Breast epithelium (tissue), 4 donors: ENCODE data around the gene CASQ2. TPM values are rescaled to one million over a fixed set of nuclear protein-coding genes. Genes with fewer than 3 reads are reported as not detected.

Experiments used
- DNase-seq, 2 donors: peaks; one replicate each; pipeline ENCODE4 v3.0.0-alpha.2; 2019; ENCODE audit warnings: low spot score in 2 of 2
- H3K27ac ChIP-seq, 2 donors: fragments of 200-600 bp; sonication (generic) in 1 of 2; one replicate each; pipeline ENCODE4 v1.5.1; 2016 to 2019; ENCODE audit warnings: mild to moderate bottlenecking in 1 of 2
- H3K27me3 ChIP-seq, 2 donors: fragments of 200-600 bp; sonication (generic) in 1 of 2; one replicate each; pipeline versions ENCODE4 v1.5.1 to v1.6.0; 2017 to 2019; ENCODE audit warnings: control low read depth in 1 of 2, mild to moderate bottlenecking in 1 of 2
- H3K36me3 ChIP-seq: fragments of 200-600 bp; one replicate; pipeline ENCODE4 v1.5.1; 2019
- H3K4me1 ChIP-seq, 2 donors: fragments of 200-600 bp; sonication (generic); one replicate each; pipeline ENCODE4 v1.5.1; 2016 to 2019; ENCODE audit warnings: control low read depth in 1 of 2
- H3K4me3 ChIP-seq, 3 donors: fragments of 200-600 bp; sonication (generic); 1 replicate in 2 of 3; 2 replicates in 1 of 3; pipeline ENCODE4 v1.5.1; 2016 to 2019; ENCODE audit warnings: mild to moderate bottlenecking in 3 of 3, moderate library complexity in 2 of 3
- H3K9me3 ChIP-seq, 2 donors: fragments of 200-600 bp; sonication (generic) in 1 of 2; one replicate each; pipeline ENCODE4 v1.5.1; 2016 to 2019; ENCODE audit warnings: control low read depth in 1 of 2
- CTCF ChIP-seq, 3 donors: fragments of 450-650 bp; IDR thresholded peaks; one replicate each; pipeline ENCODE4 v1.5.1; 2016 to 2017; ENCODE audit warnings: antibody characterized with exemption in 3 of 3, mild to moderate bottlenecking in 3 of 3, moderate library complexity in 3 of 3
- POLR2A ChIP-seq: fragments of 450-650 bp; IDR thresholded peaks from one replicate; pipeline ENCODE4 v1.6.1; 2016; ENCODE audit warnings: antibody characterized with exemption, mild to moderate bottlenecking, moderate library complexity
- POLR2AphosphoS5 ChIP-seq, 3 donors: sonication (generic); formaldehyde crosslinking; IDR thresholded peaks; one replicate each; pipeline ENCODE4 v1.6.1; 2017; ENCODE audit warnings: antibody characterized with exemption in 3 of 3
- intact Hi-C: fragments of 100-400 bp; cut with DNase I; formaldehyde crosslinking; loops from one replicate; pipeline ENCODE4 v1.15.1; 2023; ENCODE audit warnings: low total_unique reads
- total RNA-seq, 3 donors: library from RNA; depleted of rRNA; stranded (reverse); fragments of >200 nt; gene quantifications; one replicate each; pipeline ENCODE4 v1.1.0, GENCODE V29; 2016

The CASQ2 gene
- total RNA-seq, 3 donors from 2014 or later: 2.1 to 3.3 (median 2.6) TPM

- Histone ChIP-seq H3K36me3 (no peaks in the 10 kb centered on the region), H3K27ac (no peak overlapping the region), H3K4me1 (no peaks in the 10 kb centered on the region), H3K27me3 (no peaks in the 10 kb centered on the region), H3K4me3 (no peak overlapping the region), H3K9me3 (no peaks in the 10 kb centered on the region)
- TF ChIP-seq POLR2A (no peak), POLR2AphosphoS5 (IDR thresholded peaks at IDR 0.05) (no peak), CTCF (IDR thresholded peaks at IDR 0.05) (no peak)
- DNase-seq: no peak
- intact Hi-C loops: no loop called here
These were observed 65.6 kb downstream of the CASQ2 start for GRCh38 chr1:115702959-115703358.

- intact Hi-C loops: no loop called here
- TF ChIP-seq POLR2AphosphoS5 (IDR thresholded peaks at IDR 0.05) (no peak), POLR2A (no peak), CTCF (IDR thresholded peaks at IDR 0.05) (no peak)
- Histone ChIP-seq H3K27ac (no peak overlapping the region), H3K9me3 (no peaks in the 10 kb centered on the region), H3K4me3 (no peak overlapping the region), H3K27me3 (no peaks in the 10 kb centered on the region), H3K36me3 (no peaks in the 10 kb centered on the region), H3K4me1 (no peaks in the 10 kb centered on the region)
- no peak for DNase-seq
These were observed 67.4 kb downstream of the CASQ2 start for GRCh38 chr1:115701090-115701489.

- no peaks in the 10 kb centered on the region for H3K27me3 ChIP-seq
- no peak for DNase-seq
- no peaks in the 10 kb centered on the region for H3K9me3 ChIP-seq
- intact Hi-C loops: no loop called here
- no peaks in the 10 kb centered on the region for H3K36me3 ChIP-seq
- H3K27ac ChIP-seq: no peak overlapping the region
- no peak overlapping the region for H3K4me3 ChIP-seq
- H3K4me1 ChIP-seq: no peaks in the 10 kb centered on the region
- TF ChIP-seq POLR2AphosphoS5 (IDR thresholded peaks at IDR 0.05) (no peak), POLR2A (no peak), CTCF (IDR thresholded peaks at IDR 0.05) (no peak)
These were observed 70.9 kb downstream of the CASQ2 start for GRCh38 chr1:115697619-115698018.

- Histone ChIP-seq H3K9me3 (no peaks in the 10 kb centered on the region), H3K27ac (no peak overlapping the region), H3K4me3 (no peak overlapping the region), H3K36me3 (no peaks in the 10 kb centered on the region), H3K27me3 (no peaks in the 10 kb centered on the region), H3K4me1 (no peaks in the 10 kb centered on the region)
- TF ChIP-seq POLR2A: no peak
- TF ChIP-seq CTCF (IDR thresholded peaks at IDR 0.05): no peak
- TF ChIP-seq POLR2AphosphoS5 (IDR thresholded peaks at IDR 0.05): no peak
- no peak for DNase-seq
- intact Hi-C loops: no loop called here
These were observed 73.7 kb downstream of the CASQ2 start for GRCh38 chr1:115694805-115695204.

- H3K9me3 ChIP-seq: no peaks in the 10 kb centered on the region
- H3K4me3 ChIP-seq: no peak overlapping the region
- no peaks in the 10 kb centered on the region for H3K27me3 ChIP-seq
- H3K4me1 ChIP-seq: no peaks in the 10 kb centered on the region
- no peak for DNase-seq
- no peak overlapping the region for H3K27ac ChIP-seq
- no peaks in the 10 kb centered on the region for H3K36me3 ChIP-seq
- TF ChIP-seq POLR2A: no peak
- intact Hi-C loops: no loop called here
These were observed 76.3 kb downstream of the CASQ2 start for GRCh38 chr1:115692224-115692623.

- Histone ChIP-seq H3K4me1 (no peaks in the 10 kb centered on the region), H3K27me3 (no peaks in the 10 kb centered on the region), H3K9me3 (no peaks in the 10 kb centered on the region), H3K27ac (no peak overlapping the region), H3K36me3 (no peaks in the 10 kb centered on the region), H3K4me3 (no peak overlapping the region)
- DNase-seq: no peak
- TF ChIP-seq POLR2A: no peak
- no peak for TF ChIP-seq CTCF (IDR thresholded peaks at IDR 0.05)
- TF ChIP-seq POLR2AphosphoS5 (IDR thresholded peaks at IDR 0.05): no peak
- intact Hi-C loops: no loop called here
These were observed 77.5 kb downstream of the CASQ2 start for GRCh38 chr1:115690972-115691371.
